K562 (cell line): ENCODE data around the gene LRRC8A. TPM values are rescaled to one million over a fixed set of nuclear protein-coding genes. Genes with fewer than 3 reads are reported as not detected.

Experiments
- HDAC6 ChIP-seq: IDR thresholded peaks from 2 replicates; pipeline ENCODE4 v1.6.1; 2012; ENCODE audit warnings: low read depth, mild to moderate bottlenecking, control low read depth, inconsistent platforms, low read length, moderate library complexity
- MEF2D ChIP-seq: conservative IDR thresholded peaks from 2 replicates; pipeline ENCODE4 v1.6.1; 2016; ENCODE audit warnings: low read depth, missing genetic modification characterization, missing compliant biosample characterization
- OTX1 ChIP-seq: fragments of 450-650 bp; formaldehyde crosslinking; IDR thresholded peaks from 2 replicates; pipeline ENCODE4 v1.4.0; 2022; ENCODE audit warnings: mild to moderate bottlenecking
- TFAP4 ChIP-seq: sonication (generic); formaldehyde crosslinking; IDR thresholded peaks from 2 replicates; pipeline ENCODE4 v1.8.0; 2022; ENCODE audit warnings: missing genetic modification reagents, mild to moderate bottlenecking, moderate library complexity, borderline replicate concordance
- ZBED1 ChIP-seq: IDR thresholded peaks from 2 replicates; pipeline ENCODE4 v1.6.1; 2014
- ZBTB9 ChIP-seq: fragments of 450-650 bp; formaldehyde crosslinking; IDR thresholded peaks from 2 replicates; pipeline ENCODE4 v1.4.0; 2020; ENCODE audit warnings: mild to moderate bottlenecking, moderate library complexity
- ZNF318 ChIP-seq, 2 experiments: fragments of 450-650 bp; IDR thresholded peaks; 2 replicates each; pipeline ENCODE4 v1.6.1; 2016; ENCODE audit warnings: mild to moderate bottlenecking in 2 of 2, borderline replicate concordance in 1 of 2, low read depth in 1 of 2, moderate library complexity in 1 of 2
- ZNF584 ChIP-seq: fragments of 200-800 bp; sonication (Bioruptor generic); IDR thresholded peaks from 2 replicates; pipeline ENCODE4 v1.6.1; 2016; ENCODE audit warnings: low read depth, mild to moderate bottlenecking, missing genetic modification characterization, missing compliant biosample characterization
- polyA plus RNA-seq, 8 experiments: library from polyadenylated mRNA; depleted of rRNA in 4 of 8; stranded (reverse) in 5 of 8; unstranded in 3 of 8; fragments of >200 nt; fragmentation: Nextera tagmentation in 2 of 8; fragmentation: Illumina TruSeq in 1 of 8; extraction: Ambion mirVana in 2 of 8; extraction: Trizol in 1 of 8; gene quantifications; 2 replicates each; pipeline versions ENCODE4 v1.2.1 to v1.2.3, GENCODE V29; 2011 to 2014; ENCODE audit warnings: inconsistent platforms in 1 of 8, missing spikeins in 1 of 8
- total RNA-seq, 7 experiments: library from RNA; depleted of rRNA in 6 of 7; stranded (reverse); fragments of >200 nt in 6 of 7; fragmentation: Illumina TruSeq in 2 of 7; extraction: Trizol in 2 of 7; gene quantifications; 2 replicates each; pipeline versions ENCODE4 v1.2.1 to v1.2.3, GENCODE V29; 2011 to 2021; ENCODE audit warnings: low replicate concordance in 1 of 7
- TF ChIP-seq, protein P1 (sequence below): fragments of 250-450 bp; sonication (Bioruptor Pico); IDR thresholded peaks from 2 replicates; pipeline ENCODE4 v1.4.0; 2020; ENCODE audit warnings: mild to moderate bottlenecking
- TF ChIP-seq, protein P2 (sequence below), 2 experiments: IDR thresholded peaks in 1 of 2; conservative IDR thresholded peaks in 1 of 2; 2 replicates each; pipeline ENCODE4 v1.6.1; 2016; ENCODE audit warnings: low read depth in 2 of 2, mild to moderate bottlenecking in 1 of 2, missing compliant biosample characterization in 1 of 2, missing genetic modification characterization in 1 of 2, moderate library complexity in 1 of 2

Gene LRRC8A
- total and polyA plus RNA-seq, 9 of the 15 experiments (the other 6 are each of a cell fraction or from before 2014, with no cell fraction given): 2.9 to 24.7 (median 8.9) TPM

GRCh38 chr9:128881884-128882676, at the start of gene LRRC8A, which contains the start of gene KYAT1 (continued):
- TF ChIP-seq HDAC6: no peak
- TF ChIP-seq TFAP4: peak; percentile 63; the same call in 1 of the 2 replicates
- TF ChIP-seq MEF2D (tag): no peak
- TF ChIP-seq ZNF318 (IDR thresholded peaks at IDR 0.05; ENCODE audit: borderline replicate concordance in 1 of 2, low read depth in 1 of 2): no peak
- TF ChIP-seq, protein P1, sequence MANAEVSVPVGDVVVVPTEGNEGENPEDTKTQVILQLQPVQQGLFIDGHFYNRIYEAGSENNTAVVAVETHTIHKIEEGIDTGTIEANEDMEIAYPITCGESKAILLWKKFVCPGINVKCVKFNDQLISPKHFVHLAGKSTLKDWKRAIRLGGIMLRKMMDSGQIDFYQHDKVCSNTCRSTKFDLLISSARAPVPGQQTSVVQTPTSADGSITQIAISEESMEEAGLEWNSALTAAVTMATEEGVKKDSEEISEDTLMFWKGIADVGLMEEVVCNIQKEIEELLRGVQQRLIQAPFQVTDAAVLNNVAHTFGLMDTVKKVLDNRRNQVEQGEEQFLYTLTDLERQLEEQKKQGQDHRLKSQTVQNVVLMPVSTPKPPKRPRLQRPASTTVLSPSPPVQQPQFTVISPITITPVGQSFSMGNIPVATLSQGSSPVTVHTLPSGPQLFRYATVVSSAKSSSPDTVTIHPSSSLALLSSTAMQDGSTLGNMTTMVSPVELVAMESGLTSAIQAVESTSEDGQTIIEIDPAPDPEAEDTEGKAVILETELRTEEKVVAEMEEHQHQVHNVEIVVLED: peak; percentile 61; the same call in 1 of the 2 replicates
- TF ChIP-seq ZBED1: 0 out of 2 replicates have a peak, but pooled peaks have one; percentile 20
- TF ChIP-seq ZNF584: peak; percentile 84
- TF ChIP-seq, protein P2, sequence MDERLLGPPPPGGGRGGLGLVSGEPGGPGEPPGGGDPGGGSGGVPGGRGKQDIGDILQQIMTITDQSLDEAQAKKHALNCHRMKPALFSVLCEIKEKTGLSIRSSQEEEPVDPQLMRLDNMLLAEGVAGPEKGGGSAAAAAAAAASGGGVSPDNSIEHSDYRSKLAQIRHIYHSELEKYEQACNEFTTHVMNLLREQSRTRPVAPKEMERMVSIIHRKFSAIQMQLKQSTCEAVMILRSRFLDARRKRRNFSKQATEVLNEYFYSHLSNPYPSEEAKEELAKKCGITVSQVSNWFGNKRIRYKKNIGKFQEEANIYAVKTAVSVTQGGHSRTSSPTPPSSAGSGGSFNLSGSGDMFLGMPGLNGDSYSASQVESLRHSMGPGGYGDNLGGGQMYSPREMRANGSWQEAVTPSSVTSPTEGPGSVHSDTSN (CRISPR knock-in tag; IDR thresholded peaks at IDR 0.05; ENCODE audit: low read depth): no peak
- TF ChIP-seq, protein P2 (tag; conservative IDR thresholded peaks at IDR 0.05; ENCODE audit: low read depth): no peak
- no peak for TF ChIP-seq OTX1 (CRISPR knock-in tag)
- TF ChIP-seq ZBTB9 (CRISPR knock-in tag): 0 out of 2 replicates have a peak, but pooled peaks have one; percentile 32
